ENCODE measurements around the gene NOCT. TPM values are rescaled to one million over a fixed set of nuclear protein-coding genes. Genes with fewer than 3 reads are reported as not detected.

NOCT gene, protein sequence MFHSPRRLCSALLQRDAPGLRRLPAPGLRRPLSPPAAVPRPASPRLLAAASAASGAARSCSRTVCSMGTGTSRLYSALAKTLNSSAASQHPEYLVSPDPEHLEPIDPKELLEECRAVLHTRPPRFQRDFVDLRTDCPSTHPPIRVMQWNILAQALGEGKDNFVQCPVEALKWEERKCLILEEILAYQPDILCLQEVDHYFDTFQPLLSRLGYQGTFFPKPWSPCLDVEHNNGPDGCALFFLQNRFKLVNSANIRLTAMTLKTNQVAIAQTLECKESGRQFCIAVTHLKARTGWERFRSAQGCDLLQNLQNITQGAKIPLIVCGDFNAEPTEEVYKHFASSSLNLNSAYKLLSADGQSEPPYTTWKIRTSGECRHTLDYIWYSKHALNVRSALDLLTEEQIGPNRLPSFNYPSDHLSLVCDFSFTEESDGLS
- total RNA-seq, result 8.4 TPM
- long read RNA-seq, partial matches to known transcripts, result 0 of 1 reads
- long read RNA-seq, other reads (novel, unspliced or antisense), result 0 of 1 reads

DNA sequence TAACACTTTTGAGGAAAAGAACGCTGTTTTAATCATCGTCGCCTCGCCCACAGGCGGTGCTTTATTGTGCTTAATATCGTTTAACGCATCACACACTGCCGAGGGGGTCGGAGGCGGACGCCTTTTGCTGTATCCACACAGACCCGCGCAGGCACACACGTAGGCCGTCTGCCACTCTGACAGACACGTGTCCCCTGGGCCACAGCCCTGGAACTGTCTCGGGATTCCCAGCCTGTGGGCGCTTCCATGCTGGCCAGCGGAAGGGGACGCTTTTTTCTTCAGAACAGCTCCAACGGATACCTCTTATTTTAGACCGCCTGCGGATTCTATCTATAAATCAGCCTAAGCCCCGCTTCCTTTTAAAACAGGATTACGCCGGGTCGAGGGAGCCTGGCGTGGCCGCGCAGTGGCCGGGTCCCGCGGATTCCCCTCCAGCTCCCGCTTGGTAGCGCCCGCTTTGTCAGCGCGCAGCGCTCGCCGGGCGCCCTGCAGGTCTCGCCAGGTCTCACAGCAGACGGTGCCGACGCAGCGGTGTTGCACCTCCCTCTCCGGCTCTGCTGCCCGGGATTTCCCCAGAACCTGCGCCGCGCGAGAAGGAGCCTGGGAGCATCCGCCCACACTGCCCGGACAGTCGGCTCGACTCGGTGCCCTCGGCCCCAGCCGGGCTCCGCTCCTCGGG, at the start of gene NOCT:
NOCT (plus strand) TSS at position 513 of the 679 bp plus-strand sequence. CDS start 201 bp downstream, outside the sequence.
- Histone ChIP-seq H3K9me3 (replicated peaks) (no peaks in the 10 kb centered on the region), H3K27me3 (ENCODE audit: low read depth) (no peaks in the 10 kb centered on the region), H3K27ac (replicated peaks) (peak within 1 kb of the TSS; percentile 95), H3K36me3 (no peaks in the 10 kb centered on the region), H3K4me3 (peak within 1 kb of the TSS; percentile 78), H3K4me1 (peaks cover 42% of the 10 kb centered on the region)
- intact Hi-C loops (cut with micrococcal nuclease), result no loop called here
- TF ChIP-seq, protein P1, sequence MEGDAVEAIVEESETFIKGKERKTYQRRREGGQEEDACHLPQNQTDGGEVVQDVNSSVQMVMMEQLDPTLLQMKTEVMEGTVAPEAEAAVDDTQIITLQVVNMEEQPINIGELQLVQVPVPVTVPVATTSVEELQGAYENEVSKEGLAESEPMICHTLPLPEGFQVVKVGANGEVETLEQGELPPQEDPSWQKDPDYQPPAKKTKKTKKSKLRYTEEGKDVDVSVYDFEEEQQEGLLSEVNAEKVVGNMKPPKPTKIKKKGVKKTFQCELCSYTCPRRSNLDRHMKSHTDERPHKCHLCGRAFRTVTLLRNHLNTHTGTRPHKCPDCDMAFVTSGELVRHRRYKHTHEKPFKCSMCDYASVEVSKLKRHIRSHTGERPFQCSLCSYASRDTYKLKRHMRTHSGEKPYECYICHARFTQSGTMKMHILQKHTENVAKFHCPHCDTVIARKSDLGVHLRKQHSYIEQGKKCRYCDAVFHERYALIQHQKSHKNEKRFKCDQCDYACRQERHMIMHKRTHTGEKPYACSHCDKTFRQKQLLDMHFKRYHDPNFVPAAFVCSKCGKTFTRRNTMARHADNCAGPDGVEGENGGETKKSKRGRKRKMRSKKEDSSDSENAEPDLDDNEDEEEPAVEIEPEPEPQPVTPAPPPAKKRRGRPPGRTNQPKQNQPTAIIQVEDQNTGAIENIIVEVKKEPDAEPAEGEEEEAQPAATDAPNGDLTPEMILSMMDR (IDR thresholded peaks at IDR 0.05; ENCODE audit: borderline replicate concordance), result peak; percentile 43
- peak; percentile 86 for DNase-seq

DNA sequence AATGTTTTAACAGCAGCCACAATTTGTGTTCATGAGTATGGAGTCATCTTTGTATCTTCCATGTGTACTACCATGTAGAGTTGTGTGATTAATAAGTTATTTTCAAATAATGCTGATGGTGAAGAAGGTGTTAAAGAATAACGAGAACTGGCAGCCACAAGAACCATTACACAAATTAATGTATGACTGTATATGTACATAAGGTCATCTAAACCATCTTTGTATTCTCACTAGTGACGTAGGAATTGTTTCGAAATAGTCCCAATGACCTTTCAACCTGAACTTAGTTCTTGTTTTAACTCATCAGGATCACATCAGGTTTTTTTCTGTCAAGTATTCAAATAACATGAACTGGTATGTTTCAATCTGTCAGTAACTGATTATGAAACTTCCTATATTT, 48.3 kb upstream of the NOCT start:
- TF ChIP-seq, protein P1 (IDR thresholded peaks at IDR 0.05; ENCODE audit: borderline replicate concordance), result no peak
- no peak for DNase-seq
- no peak overlapping the region for H3K4me3 ChIP-seq
- H3K27me3 ChIP-seq (ENCODE audit: low read depth), result no peaks in the 10 kb centered on the region
- H3K27ac ChIP-seq (replicated peaks), result no peak overlapping the region
- H3K36me3 ChIP-seq, result no peaks in the 10 kb centered on the region
- no peaks in the 10 kb centered on the region for H3K9me3 ChIP-seq (replicated peaks)
- intact Hi-C loops (cut with micrococcal nuclease), result no loop called here
- no peaks in the 10 kb centered on the region for H3K4me1 ChIP-seq

DNA sequence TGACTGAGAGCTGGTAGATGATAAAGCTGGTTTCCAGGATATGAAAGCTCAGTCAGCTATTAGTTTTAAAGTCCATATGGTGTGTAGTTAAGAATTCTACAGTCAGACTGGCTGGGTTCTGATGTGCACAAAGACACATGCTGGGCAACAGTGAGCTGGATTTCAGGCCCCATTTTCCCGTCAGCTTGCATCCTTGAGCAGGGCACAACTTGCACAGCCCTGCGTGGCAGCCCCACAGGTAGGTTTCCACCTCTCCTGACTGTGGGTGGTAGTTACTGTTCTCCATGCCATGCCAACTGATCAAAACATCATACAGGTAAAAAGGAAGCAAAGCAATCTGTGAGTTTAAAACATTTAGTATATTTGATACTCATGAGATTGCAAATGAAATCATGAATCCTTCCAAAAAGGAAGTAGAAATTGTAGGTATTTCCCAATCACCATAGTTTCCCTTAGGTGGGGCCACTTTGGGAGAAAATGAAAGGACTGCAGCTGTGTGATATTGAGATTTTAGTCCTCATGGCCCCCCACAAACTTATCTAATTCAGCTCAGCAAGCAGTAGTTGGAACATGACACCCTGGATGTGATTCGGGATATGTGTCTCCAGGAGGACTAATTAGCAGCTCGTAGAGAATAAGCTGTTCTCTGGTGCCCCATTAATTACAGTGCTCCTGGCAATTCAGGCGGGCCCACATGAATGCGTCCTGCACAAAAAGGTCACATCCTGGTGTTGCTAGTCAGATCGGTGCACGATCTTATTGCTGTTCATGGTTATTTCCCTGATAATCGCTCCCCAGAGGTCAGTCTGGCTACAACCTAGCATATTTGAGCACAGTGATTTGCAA, 42.4 kb upstream of the NOCT start:
- no peak for DNase-seq
- peaks cover 6% of the 10 kb centered on the region for H3K4me1 ChIP-seq
- H3K27ac ChIP-seq (replicated peaks), result no peak overlapping the region
- TF ChIP-seq, protein P1 (IDR thresholded peaks at IDR 0.05; ENCODE audit: borderline replicate concordance), result no peak
- no peaks in the 10 kb centered on the region for H3K27me3 ChIP-seq (ENCODE audit: low read depth)
- no peak overlapping the region for H3K4me3 ChIP-seq
- H3K36me3 ChIP-seq, result no peaks in the 10 kb centered on the region
- intact Hi-C loops (cut with micrococcal nuclease), result no loop called here
- H3K9me3 ChIP-seq (replicated peaks), result no peaks in the 10 kb centered on the region

DNA sequence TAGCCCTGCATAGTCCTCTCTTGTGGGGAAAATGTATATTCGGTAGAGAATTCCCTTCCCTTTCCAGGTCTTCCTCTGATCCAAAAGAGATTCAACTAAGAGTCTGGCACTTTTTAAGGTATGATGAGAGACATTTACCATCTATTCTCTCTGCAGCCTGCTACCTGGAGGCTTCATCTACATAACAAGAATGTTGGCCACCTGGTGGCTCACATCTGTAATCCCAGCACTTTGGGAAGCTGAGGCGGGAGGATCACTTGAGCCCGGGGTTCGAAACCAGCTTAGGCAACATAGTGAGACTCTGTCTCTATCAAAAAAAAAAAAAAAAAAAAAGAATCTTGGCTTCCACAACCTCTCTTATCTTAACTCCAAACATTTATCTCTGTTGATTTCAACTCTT, 40.4 kb upstream of the NOCT start:
- no peak overlapping the region for H3K27ac ChIP-seq (replicated peaks)
- no peak overlapping the region for H3K4me3 ChIP-seq
- DNase-seq, result no peak
- H3K27me3 ChIP-seq (ENCODE audit: low read depth), result no peaks in the 10 kb centered on the region
- TF ChIP-seq, protein P1 (IDR thresholded peaks at IDR 0.05; ENCODE audit: borderline replicate concordance), result no peak
- H3K9me3 ChIP-seq (replicated peaks), result no peaks in the 10 kb centered on the region
- no peaks in the 10 kb centered on the region for H3K36me3 ChIP-seq
- peaks cover 6% of the 10 kb centered on the region for H3K4me1 ChIP-seq
- intact Hi-C loops (cut with micrococcal nuclease), result no loop called here

DNA sequence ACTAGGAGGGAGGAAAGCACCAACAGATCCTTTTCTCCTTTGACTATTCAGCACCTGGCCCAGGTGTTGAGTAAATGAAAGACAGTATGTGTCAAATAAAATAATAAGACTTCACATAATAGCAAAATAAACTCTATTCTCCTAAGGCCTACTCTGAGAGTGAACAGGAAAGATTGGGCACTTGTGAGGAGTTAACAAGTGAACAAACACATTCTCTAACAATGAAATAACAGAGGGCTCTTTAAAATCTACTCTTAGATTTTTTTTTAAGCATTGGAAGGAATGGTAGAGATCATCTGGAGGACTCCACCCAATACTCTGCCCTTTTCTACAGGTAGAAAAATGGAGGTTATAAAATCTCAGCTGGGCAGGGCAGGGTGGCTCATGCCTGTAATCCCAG, 39.1 kb upstream of the NOCT start:
- H3K27me3 ChIP-seq (ENCODE audit: low read depth), result no peaks in the 10 kb centered on the region
- TF ChIP-seq, protein P1 (IDR thresholded peaks at IDR 0.05; ENCODE audit: borderline replicate concordance), result no peak
- no peak overlapping the region for H3K27ac ChIP-seq (replicated peaks)
- H3K9me3 ChIP-seq (replicated peaks), result no peaks in the 10 kb centered on the region
- intact Hi-C loops (cut with micrococcal nuclease), result no loop called here
- no peak for DNase-seq
- H3K4me1 ChIP-seq, result peaks cover 12% of the 10 kb centered on the region
- no peaks in the 10 kb centered on the region for H3K36me3 ChIP-seq
- H3K4me3 ChIP-seq, result no peak overlapping the region
